ENCODE measurements around the gene DIPK1B. TPM values are rescaled to one million over a fixed set of nuclear protein-coding genes. Genes with fewer than 3 reads are reported as not detected.

Gene DIPK1B
- total RNA-seq, 1 experiment from 2014 or later = 45.4 TPM

- ChIA-PET CTCF (interaction anchor here (0.5 to 2.9 kb wide), 5 partner anchors 10 to 119 kb away, joined by 3 to 12 read pairs (median 6); partner anchors contain the start of genes LCN10 and LCN8), POLR2A (interaction anchor here (1.0 to 1.5 kb wide), 2 partner anchors 9 to 10 kb away, joined by 4 read pairs; no protein-coding TSS in a partner anchor)
- Mint-ChIP-seq H3K27ac (no peak overlapping the region), H3K4me3 (no peak overlapping the region), H3K4me1 (peaks cover 17% of the 10 kb centered on the region), H3K36me3 (peaks cover 39% of the 10 kb centered on the region), H3K9me3 (no peaks in the 10 kb centered on the region), H3K27me3 (ENCODE audit: low read depth) (no peaks in the 10 kb centered on the region)
- no peak for DNase-seq (ENCODE audit: low spot score)
- peak; percentile 1 for ATAC-seq
- no peak for TF ChIP-seq JAZF1 (CRISPR knock-in tag; IDR thresholded peaks at IDR 0.05)
- TF ChIP-seq, protein P1, sequence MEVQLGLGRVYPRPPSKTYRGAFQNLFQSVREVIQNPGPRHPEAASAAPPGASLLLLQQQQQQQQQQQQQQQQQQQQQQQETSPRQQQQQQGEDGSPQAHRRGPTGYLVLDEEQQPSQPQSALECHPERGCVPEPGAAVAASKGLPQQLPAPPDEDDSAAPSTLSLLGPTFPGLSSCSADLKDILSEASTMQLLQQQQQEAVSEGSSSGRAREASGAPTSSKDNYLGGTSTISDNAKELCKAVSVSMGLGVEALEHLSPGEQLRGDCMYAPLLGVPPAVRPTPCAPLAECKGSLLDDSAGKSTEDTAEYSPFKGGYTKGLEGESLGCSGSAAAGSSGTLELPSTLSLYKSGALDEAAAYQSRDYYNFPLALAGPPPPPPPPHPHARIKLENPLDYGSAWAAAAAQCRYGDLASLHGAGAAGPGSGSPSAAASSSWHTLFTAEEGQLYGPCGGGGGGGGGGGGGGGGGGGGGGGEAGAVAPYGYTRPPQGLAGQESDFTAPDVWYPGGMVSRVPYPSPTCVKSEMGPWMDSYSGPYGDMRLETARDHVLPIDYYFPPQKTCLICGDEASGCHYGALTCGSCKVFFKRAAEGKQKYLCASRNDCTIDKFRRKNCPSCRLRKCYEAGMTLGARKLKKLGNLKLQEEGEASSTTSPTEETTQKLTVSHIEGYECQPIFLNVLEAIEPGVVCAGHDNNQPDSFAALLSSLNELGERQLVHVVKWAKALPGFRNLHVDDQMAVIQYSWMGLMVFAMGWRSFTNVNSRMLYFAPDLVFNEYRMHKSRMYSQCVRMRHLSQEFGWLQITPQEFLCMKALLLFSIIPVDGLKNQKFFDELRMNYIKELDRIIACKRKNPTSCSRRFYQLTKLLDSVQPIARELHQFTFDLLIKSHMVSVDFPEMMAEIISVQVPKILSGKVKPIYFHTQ (CRISPR knock-in tag; IDR thresholded peaks at IDR 0.05) = peak; percentile 20; the same call in 1 of the 2 replicates
- peak; percentile 61; the same call in 1 of the 2 replicates for TF ChIP-seq NFATC4 (CRISPR knock-in tag; IDR thresholded peaks at IDR 0.05)
- TF ChIP-seq NR2C2 (CRISPR knock-in tag; IDR thresholded peaks at IDR 0.05) = no peak
- TF ChIP-seq, protein P2, sequence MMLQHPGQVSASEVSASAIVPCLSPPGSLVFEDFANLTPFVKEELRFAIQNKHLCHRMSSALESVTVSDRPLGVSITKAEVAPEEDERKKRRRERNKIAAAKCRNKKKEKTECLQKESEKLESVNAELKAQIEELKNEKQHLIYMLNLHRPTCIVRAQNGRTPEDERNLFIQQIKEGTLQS (CRISPR knock-in tag; conservative IDR thresholded peaks at IDR 0.05) = no peak
- no peak for TF ChIP-seq KAT7 (CRISPR knock-in tag; IDR thresholded peaks at IDR 0.05; ENCODE audit: borderline replicate concordance)
- TF ChIP-seq ZNF317 (CRISPR knock-in tag; IDR thresholded peaks at IDR 0.05; ENCODE audit: borderline replicate concordance, low read depth) = no peak
- no peak for TF ChIP-seq FOXJ3 (CRISPR knock-in tag; IDR thresholded peaks at IDR 0.05; ENCODE audit: borderline replicate concordance)
- TF ChIP-seq MYBL2 (CRISPR knock-in tag; IDR thresholded peaks at IDR 0.05) = 0 out of 2 replicates have a peak, but pooled peaks have one; percentile 1
- peak; percentile 61; the same call in 1 of the 2 replicates for TF ChIP-seq TEAD1 (CRISPR knock-in tag; IDR thresholded peaks at IDR 0.05)
Measured at GRCh38 chr9:136723362-136723976, 11.1 kb downstream of the DIPK1B start.

DNA sequence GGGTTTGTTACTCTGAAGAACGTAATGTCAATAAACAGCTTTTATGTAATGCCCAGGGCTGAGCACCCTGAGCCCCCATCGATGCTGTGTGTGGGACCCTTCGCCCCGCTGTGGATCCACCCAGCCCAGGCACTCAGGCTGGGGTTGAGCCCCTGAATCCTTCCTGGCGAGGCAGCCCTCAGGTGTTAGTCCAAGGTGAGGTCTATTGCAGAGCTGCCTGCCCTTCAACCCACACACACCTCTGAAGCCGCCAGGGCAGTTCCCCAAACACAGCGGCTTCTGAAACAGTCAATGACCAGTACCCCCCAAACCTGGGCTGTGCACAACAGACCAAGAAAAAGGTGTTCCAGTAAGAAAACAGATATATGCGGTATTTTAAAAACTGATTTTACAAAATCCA lies 11.6 kb downstream of the DIPK1B start:
- 0 out of 2 replicates have a peak overlapping the region, but pooled peaks have one; percentile 60 for H3K27ac Mint-ChIP-seq
- ChIA-PET CTCF (interaction anchor here (0.5 to 1.2 kb wide), 2 partner anchors 53 to 119 kb away, joined by 3 to 5 read pairs; no protein-coding TSS in a partner anchor), POLR2A (interaction anchor here (1.0 to 1.5 kb wide), 2 partner anchors 9 to 10 kb away, joined by 4 read pairs; no protein-coding TSS in a partner anchor)
- peaks cover 39% of the 10 kb centered on the region for H3K36me3 Mint-ChIP-seq
- ATAC-seq (no peak), DNase-seq (ENCODE audit: low spot score) (no peak)
- peaks cover 17% of the 10 kb centered on the region for H3K4me1 Mint-ChIP-seq
- no peaks in the 10 kb centered on the region for H3K27me3 Mint-ChIP-seq (ENCODE audit: low read depth)
- no peaks in the 10 kb centered on the region for H3K9me3 Mint-ChIP-seq
- TF ChIP-seq NFATC4 (CRISPR knock-in tag; IDR thresholded peaks at IDR 0.05) = peak; percentile 65; the same call in 1 of the 2 replicates
- TF ChIP-seq GRHL2 (CRISPR knock-in tag; IDR thresholded peaks at IDR 0.05; ENCODE audit: insufficient replicate concordance, severe bottlenecking) = no peak
- TF ChIP-seq E2F1 (CRISPR knock-in tag; IDR thresholded peaks at IDR 0.05) = no peak
- TF ChIP-seq, protein P3, sequence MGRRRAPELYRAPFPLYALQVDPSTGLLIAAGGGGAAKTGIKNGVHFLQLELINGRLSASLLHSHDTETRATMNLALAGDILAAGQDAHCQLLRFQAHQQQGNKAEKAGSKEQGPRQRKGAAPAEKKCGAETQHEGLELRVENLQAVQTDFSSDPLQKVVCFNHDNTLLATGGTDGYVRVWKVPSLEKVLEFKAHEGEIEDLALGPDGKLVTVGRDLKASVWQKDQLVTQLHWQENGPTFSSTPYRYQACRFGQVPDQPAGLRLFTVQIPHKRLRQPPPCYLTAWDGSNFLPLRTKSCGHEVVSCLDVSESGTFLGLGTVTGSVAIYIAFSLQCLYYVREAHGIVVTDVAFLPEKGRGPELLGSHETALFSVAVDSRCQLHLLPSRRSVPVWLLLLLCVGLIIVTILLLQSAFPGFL (CRISPR knock-in tag; IDR thresholded peaks at IDR 0.05; ENCODE audit: borderline replicate concordance) = no peak
- TF ChIP-seq, protein P4, sequence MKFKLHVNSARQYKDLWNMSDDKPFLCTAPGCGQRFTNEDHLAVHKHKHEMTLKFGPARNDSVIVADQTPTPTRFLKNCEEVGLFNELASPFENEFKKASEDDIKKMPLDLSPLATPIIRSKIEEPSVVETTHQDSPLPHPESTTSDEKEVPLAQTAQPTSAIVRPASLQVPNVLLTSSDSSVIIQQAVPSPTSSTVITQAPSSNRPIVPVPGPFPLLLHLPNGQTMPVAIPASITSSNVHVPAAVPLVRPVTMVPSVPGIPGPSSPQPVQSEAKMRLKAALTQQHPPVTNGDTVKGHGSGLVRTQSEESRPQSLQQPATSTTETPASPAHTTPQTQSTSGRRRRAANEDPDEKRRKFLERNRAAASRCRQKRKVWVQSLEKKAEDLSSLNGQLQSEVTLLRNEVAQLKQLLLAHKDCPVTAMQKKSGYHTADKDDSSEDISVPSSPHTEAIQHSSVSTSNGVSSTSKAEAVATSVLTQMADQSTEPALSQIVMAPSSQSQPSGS (CRISPR knock-in tag; IDR thresholded peaks at IDR 0.05; ENCODE audit: borderline replicate concordance, low read depth) = no peak
- no peak for TF ChIP-seq SMAD4 (CRISPR knock-in tag; IDR thresholded peaks at IDR 0.05)
- TF ChIP-seq ZNF263 (CRISPR knock-in tag; IDR thresholded peaks at IDR 0.05; ENCODE audit: low read depth) = no peak
- TF ChIP-seq, protein P5, sequence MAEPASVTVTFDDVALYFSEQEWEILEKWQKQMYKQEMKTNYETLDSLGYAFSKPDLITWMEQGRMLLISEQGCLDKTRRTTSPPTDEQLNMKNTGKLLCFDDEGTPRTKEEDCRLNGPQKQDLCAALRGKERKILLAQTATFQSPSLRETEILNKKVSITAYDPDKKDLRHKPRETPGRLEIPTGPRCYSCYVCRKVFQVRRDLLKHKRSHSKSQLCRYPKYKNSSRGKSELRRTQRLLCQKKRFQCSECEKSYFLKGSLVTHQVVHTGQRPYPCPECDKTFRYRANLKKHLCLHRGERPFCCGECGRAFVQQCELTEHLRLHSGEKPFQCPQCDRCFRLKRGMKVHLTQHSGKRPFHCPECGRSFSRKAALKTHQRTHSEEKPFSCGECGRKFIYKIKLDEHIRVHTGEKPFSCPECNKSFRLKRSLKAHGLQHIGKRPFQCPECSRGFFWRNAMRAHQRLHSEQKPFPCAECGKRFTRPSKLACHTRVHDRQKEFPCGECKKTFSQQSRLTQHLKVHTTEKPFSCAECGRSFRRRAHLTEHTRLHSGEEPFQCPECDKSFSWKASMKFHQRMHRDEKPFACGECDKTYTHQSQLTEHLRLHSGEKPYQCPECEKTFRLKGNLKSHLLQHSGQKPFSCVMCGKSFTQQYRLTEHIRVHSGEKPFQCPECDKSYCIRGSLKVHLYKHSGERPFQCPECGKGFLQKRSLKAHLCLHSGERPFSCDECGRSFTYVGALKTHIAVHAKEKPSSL (CRISPR knock-in tag; conservative IDR thresholded peaks at IDR 0.05) = peak; percentile 36; the same call in 1 of the 2 replicates
- no peak for TF ChIP-seq TEAD1 (CRISPR knock-in tag; IDR thresholded peaks at IDR 0.05)
- TF ChIP-seq CBFB (CRISPR knock-in tag; IDR thresholded peaks at IDR 0.05; ENCODE audit: low read depth) = no peak
- no peak for TF ChIP-seq ZNF138 (CRISPR knock-in tag; conservative IDR thresholded peaks at IDR 0.05)
- no peak for TF ChIP-seq ATF6 (CRISPR knock-in tag; IDR thresholded peaks at IDR 0.05)
- no peak for TF ChIP-seq ZNF219 (CRISPR knock-in tag; IDR thresholded peaks at IDR 0.05; ENCODE audit: borderline replicate concordance)
- H3K4me3 Mint-ChIP-seq = no peak overlapping the region
